Adrenal gland (tissue), 12 donors: Measurements from ENCODE around the gene PTGFRN. TPM values are rescaled to one million over a fixed set of nuclear protein-coding genes. Genes with fewer than 3 reads are reported as not detected.
"Not testable (repeated sequence)": the region's sequence is repeated elsewhere in the genome, so short reads cannot be mapped to it uniquely, and the experiment has no call there.

ENCODE experiments used
- DNase-seq, 7 donors: peaks; one replicate each; pipeline ENCODE4 v3.0.0-alpha.2; 2019 to 2020
- H3K27ac ChIP-seq, 5 donors: fragments of 200-600 bp; sonication (generic) in 4 of 5; 1 replicate in 3 of 5; 2 replicates in 2 of 5; pipeline versions ENCODE4 v1.5.1 to v1.8.0; 2016 to 2020; ENCODE audit warnings: mild to moderate bottlenecking in 1 of 5
- H3K27me3 ChIP-seq: fragments of 200-600 bp; 2 replicates; pipeline ENCODE4 v1.8.0; 2021
- H3K36me3 ChIP-seq, 2 donors: fragments of 200-600 bp; replicated peaks in 1 of 2; 1 replicate in 1 of 2; 2 replicates in 1 of 2; pipeline versions ENCODE4 v1.5.1 to v1.8.0; 2018 to 2022
- H3K4me1 ChIP-seq, 2 donors: fragments of 200-600 bp; replicated peaks in 1 of 2; 1 replicate in 1 of 2; 2 replicates in 1 of 2; pipeline versions ENCODE4 v1.5.1 to v1.8.0; 2018 to 2021
- H3K4me3 ChIP-seq, 4 donors: fragments of 200-600 bp; sonication (generic) in 3 of 4; one replicate each; pipeline ENCODE4 v1.5.1; 2016 to 2018
- H3K9me3 ChIP-seq, 3 donors: fragments of 200-600 bp; sonication (generic) in 1 of 3; replicated peaks in 1 of 3; 1 replicate in 2 of 3; 2 replicates in 1 of 3; pipeline versions ENCODE4 v1.5.1 to v1.8.0; 2016 to 2021
- CTCF ChIP-seq, 6 experiments: fragments of 450-650 bp in 4 of 6; fragments of 200-600 bp in 2 of 6; sonication (generic) in 1 of 6; IDR thresholded peaks; 1 replicate in 5 of 6; 2 replicates in 1 of 6; pipeline versions ENCODE4 v1.5.1 to v1.8.0; 2016 to 2021; ENCODE audit warnings: antibody characterized with exemption in 6 of 6, mild to moderate bottlenecking in 2 of 6, moderate library complexity in 1 of 6
- POLR2A ChIP-seq, 2 donors: fragments of 450-650 bp; IDR thresholded peaks; one replicate each; pipeline ENCODE4 v1.6.1; 2017; ENCODE audit warnings: antibody characterized with exemption in 2 of 2, mild to moderate bottlenecking in 2 of 2, moderate library complexity in 1 of 2
- WGBS, 4 donors: extraction: QIAGEN DNeasy Blood & Tissue Kit in 2 of 4; methylation state at CpG; one replicate each; pipeline versions ENCODE4 v1.1.5 to v1.1.7; 2013 to 2017; 5-methylcytosine and 5-hydroxymethylcytosine counted together
- intact Hi-C, 2 donors: fragments of 100-400 bp; cut with DNase I; formaldehyde crosslinking; loops; one replicate each; pipeline versions ENCODE4 v1.14.1 to v1.15.0; 2022 to 2023
- polyA plus RNA-seq, 3 donors: library from polyadenylated mRNA; stranded (reverse); fragments of 200-250 nt in 2 of 3; fragments of 350-450 nt in 1 of 3; fragmentation: Illumina TruSeq in 1 of 3; extraction: RNeasy Lipid Tissue Mini Kit (QIAGEN cat#74804) in 1 of 3; gene quantifications; one replicate each; pipeline ENCODE4 v1.2.3, GENCODE V29; 2013 to 2014
- total RNA-seq, 9 donors: library from RNA; depleted of rRNA in 4 of 9; stranded (reverse); fragments of >200 nt in 4 of 9; fragments of 120-200 nt in 1 of 9; fragmentation: NEBNext Ultra II Directional in 1 of 9; extraction: Animal tissue kit (Norgen Biotek cat#: 25700) in 1 of 9; gene quantifications; one replicate each; pipeline versions ENCODE4 v1.1.0 to v1.2.4, GENCODE V29; 2013 to 2023
- donor health status: healthy with polysubstance abuse.
- donor health status: Bipolar disorder and iron deficiency.
- donor health status: DM: yes; HTN: yes; CAD: no.
- donor health status: DM: no; HTN: no; CAD: no.
- donor health status: DM: no; HTN: no; CAD: no.
- donor health status: DM: yes; HTN: yes; CAD: no.

The PTGFRN gene
- total and polyA plus RNA-seq, 12 donors = 63.3 to 173 (median 67.4) TPM

GRCh38 chr1:116873680-116874271, 35.9 kb upstream of the PTGFRN start:
- no peak for DNase-seq
- intact Hi-C loops = no loop called here

GRCh38 chr1:116874733-116875249, 34.9 kb upstream of the PTGFRN start:
- H3K4me3 ChIP-seq = no peak overlapping the region
- H3K27ac ChIP-seq = no peak overlapping the region
- TF ChIP-seq POLR2A (IDR thresholded peaks at IDR 0.05) = no peak
- TF ChIP-seq CTCF (IDR thresholded peaks at IDR 0.05) = no peak
- no peaks in the 10 kb centered on the region for H3K27me3 ChIP-seq
- no peak for DNase-seq
- intact Hi-C loops = no loop called here
- peaks cover 12 to 17% of the 10 kb centered on the region in 2 donors for H3K4me1 ChIP-seq
- 87 to 97% (median 90%) methylated on average over 6 of the region's 6 CpGs; no CpG with 5 or more reads in 1 of the 4 donors for WGBS, 4 donors
- H3K36me3 ChIP-seq = no peaks in the 10 kb centered on the region
- no peaks in the 10 kb centered on the region for H3K9me3 ChIP-seq

More at GRCh38 chr1:116873680-116874271, 35.9 kb upstream of the PTGFRN start:
- no peaks in the 10 kb centered on the region for H3K27me3 ChIP-seq
- TF ChIP-seq CTCF (IDR thresholded peaks at IDR 0.05) (no peak), POLR2A (IDR thresholded peaks at IDR 0.05) (no peak)
- peaks cover 12 to 13% of the 10 kb centered on the region in 2 donors for H3K4me1 ChIP-seq
- no peaks in the 10 kb centered on the region for H3K36me3 ChIP-seq
- no peaks in the 10 kb centered on the region for H3K9me3 ChIP-seq
- H3K27ac ChIP-seq = no peak overlapping the region
- no peak overlapping the region for H3K4me3 ChIP-seq
- 77 to 80% (median 79%) methylated on average over 6 of the region's 6 CpGs for WGBS, 4 donors

- no peak for DNase-seq
- intact Hi-C loops = no loop called here
- H3K4me3 ChIP-seq = no peak overlapping the region
- no peaks in the 10 kb centered on the region for H3K27me3 ChIP-seq
- no peak overlapping the region for H3K27ac ChIP-seq
- H3K9me3 ChIP-seq = no peaks in the 10 kb centered on the region
- TF ChIP-seq CTCF (IDR thresholded peaks at IDR 0.05) = no peak
- TF ChIP-seq POLR2A (IDR thresholded peaks at IDR 0.05) = no peak
- no peaks in the 10 kb centered on the region for H3K36me3 ChIP-seq
- H3K4me1 ChIP-seq = peaks cover 12 to 17% of the 10 kb centered on the region in 2 donors
- 88 to 91% (median 90%) methylated on average over 14 of the region's 14 CpGs for WGBS, 4 donors
Observed at GRCh38 chr1:116875391-116875790, 34.3 kb upstream of the PTGFRN start.

GRCh38 chr1:116875946-116876345, 33.8 kb upstream of the PTGFRN start:
- H3K27ac ChIP-seq, H3K9me3 ChIP-seq, intact Hi-C loops, H3K36me3 ChIP-seq, DNase-seq, H3K4me3 ChIP-seq, H3K27me3 ChIP-seq: not testable (repeated sequence)
- WGBS, 4 donors = 93 to 98% (median 96%) methylated on average over 6 of the region's 6 CpGs
- H3K4me1 ChIP-seq = peaks cover 12 to 17% of the 10 kb centered on the region in 2 donors
